ENCODE results near the gene SELP.

DNA sequence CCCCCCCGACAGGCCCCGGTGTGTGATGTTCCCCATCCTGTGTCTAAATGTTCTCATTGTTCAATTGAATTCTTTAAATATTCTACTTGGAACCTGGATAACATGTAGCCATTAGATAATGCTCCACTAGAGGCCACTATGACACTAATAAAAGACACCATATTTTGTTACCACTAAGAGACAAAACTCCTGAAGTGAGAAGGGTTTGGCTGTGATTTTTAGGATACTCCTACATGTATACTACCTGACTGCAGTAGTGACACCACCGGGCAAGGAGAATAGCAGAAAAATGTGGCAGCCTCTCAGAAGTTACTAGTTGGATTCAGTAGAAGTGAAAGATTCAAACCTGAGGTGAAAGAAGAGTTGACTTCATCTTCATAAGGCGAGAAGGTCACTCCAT is 79.6 kb downstream of the SELP start:
- peak; percentile 67 for TF ChIP-seq CTCF (IDR thresholded peaks at IDR 0.05; ENCODE audit: poor library complexity)
- TF ChIP-seq EZH2 (IDR thresholded peaks at IDR 0.05; ENCODE audit: borderline replicate concordance), result no peak
- TF ChIP-seq EZH2phosphoT487 (IDR thresholded peaks at IDR 0.05; ENCODE audit: low read depth, severe bottlenecking, unreplicated experiment), result no peak
